Ovary (tissue), 9 donors: ENCODE results near the gene CHN2. TPM values are rescaled to one million over a fixed set of nuclear protein-coding genes. Genes with fewer than 3 reads are reported as not detected.
A peak's percentile ranks its signal among the peaks of the same experiment; 100 is the strongest.

Source experiments
- DNase-seq, 5 donors: peaks; one replicate each; pipeline ENCODE4 v3.0.0-alpha.2; 2019 to 2020
- H3K27ac ChIP-seq, 2 donors: fragments of 200-600 bp; one replicate each; pipeline versions ENCODE4 v1.5.1 to v1.8.0; 2019 to 2022
- H3K27me3 ChIP-seq: fragments of 200-600 bp; one replicate; pipeline ENCODE4 v1.8.0; 2022
- H3K36me3 ChIP-seq: fragments of 200-600 bp; sonication (generic); one replicate; pipeline ENCODE4 v1.5.1; 2019
- H3K4me1 ChIP-seq: one replicate; pipeline ENCODE4 v1.8.1; 2013; ENCODE audit warnings: mild to moderate bottlenecking, moderate library complexity; ENCODE audit not compliant: insufficient read depth
- H3K4me3 ChIP-seq: fragments of 200-600 bp; sonication (generic); one replicate; pipeline ENCODE4 v1.5.1; 2017
- H3K9me3 ChIP-seq, 2 donors: fragments of 200-600 bp in 1 of 2; sonication (generic) in 1 of 2; one replicate each; pipeline versions ENCODE4 v1.5.1 to v1.8.1; 2013 to 2019; ENCODE audit warnings: mild to moderate bottlenecking in 1 of 2, moderate library complexity in 1 of 2
- EP300 ChIP-seq: sonication (generic); formaldehyde crosslinking; IDR thresholded peaks from one replicate; pipeline ENCODE4 v1.6.1; 2017; ENCODE audit warnings: antibody characterized with exemption
- POLR2A ChIP-seq: fragments of 450-650 bp; IDR thresholded peaks from one replicate; pipeline ENCODE4 v1.6.1; 2017; ENCODE audit warnings: antibody characterized with exemption, mild to moderate bottlenecking, moderate library complexity
- WGBS, 3 donors: extraction: QIAGEN DNeasy Blood & Tissue Kit in 1 of 3; methylation state at CpG; one replicate each; pipeline versions ENCODE4 v1.1.5 to v1.1.7; 2013 to 2017; 5-methylcytosine and 5-hydroxymethylcytosine counted together
- intact Hi-C, 4 donors: fragments of 100-400 bp; cut with DNase I; formaldehyde crosslinking; loops; one replicate each; pipeline versions ENCODE4 v1.11.0 to v1.15.1; 2022 to 2023
- polyA plus RNA-seq, 2 donors: library from polyadenylated mRNA; stranded (reverse); fragments of 200-250 nt in 1 of 2; fragments of 350-450 nt in 1 of 2; fragmentation: Illumina TruSeq in 1 of 2; extraction: RNeasy Lipid Tissue Mini Kit (QIAGEN cat#74804) in 1 of 2; gene quantifications; one replicate each; pipeline ENCODE4 v1.2.3, GENCODE V29; 2013 to 2014
- total RNA-seq, 7 donors: library from RNA; depleted of rRNA in 2 of 7; stranded (reverse); fragments of >200 nt in 2 of 7; fragmentation: NEBNext Ultra II Directional in 3 of 7; extraction: Animal tissue kit (Norgen Biotek cat#: 25700) in 3 of 7; gene quantifications; one replicate each; pipeline versions ENCODE4 v1.1.0 to v1.2.4, GENCODE V29; 2016 to 2023
- TF ChIP-seq, protein P1 (sequence below), 3 donors: fragments of 450-650 bp in 2 of 3; fragments of 200-600 bp in 1 of 3; IDR thresholded peaks; one replicate each; pipeline versions ENCODE4 v1.5.1 to v1.8.0; 2016 to 2022; ENCODE audit warnings: antibody characterized with exemption in 3 of 3, mild to moderate bottlenecking in 1 of 3
- donor health status: DM: no; HTN: no; CAD: no; lungs with moderate emphysema.
- donor health status: DM: no; HTN: no; CAD: no.
- donor health status: Bipolar disorder and iron deficiency.
- donor health status: DM: yes; HTN: yes; CAD: no.
- donor health status: DM: no; HTN: no; CAD: no.
- donor health status: DM: yes; HTN: yes; CAD: no.

The CHN2 gene
- total and polyA plus RNA-seq, 9 donors: 17.9 to 32.6 (median 22.3) TPM

DNA sequence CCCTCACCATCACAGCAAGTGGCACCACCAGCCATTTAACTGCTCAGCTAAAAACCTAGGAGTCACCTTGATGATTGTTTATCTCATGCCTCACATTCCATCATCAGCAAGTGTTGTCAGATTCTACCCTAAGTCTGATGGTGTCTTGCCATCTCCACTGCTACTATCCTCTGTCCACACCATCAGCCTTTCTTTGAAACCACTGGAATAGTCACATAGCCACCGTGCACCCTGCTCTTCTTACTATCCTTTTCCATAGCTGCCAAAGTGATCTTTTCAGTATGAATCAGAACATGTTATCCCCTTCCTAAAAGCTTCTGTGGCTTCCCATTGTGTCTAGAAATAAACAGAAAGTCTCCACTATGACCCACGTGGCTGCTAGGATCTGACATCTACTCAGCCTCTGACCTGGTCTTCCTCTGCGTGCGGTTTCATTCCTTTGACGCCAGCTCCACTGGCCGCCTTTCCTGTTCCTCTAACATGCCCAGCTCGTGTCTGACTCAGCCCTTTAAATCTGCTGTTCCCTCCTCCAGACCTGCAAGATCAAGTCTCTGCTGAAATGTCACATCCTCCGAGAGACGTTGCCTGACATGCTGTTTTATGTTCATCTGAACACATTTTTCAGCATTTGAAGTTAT, 16.5 kb upstream of the CHN2 start:
- intact Hi-C loops: no loop called here
- Histone ChIP-seq H3K36me3 (no peaks in the 10 kb centered on the region), H3K27ac (no peak overlapping the region), H3K4me3 (no peak overlapping the region), H3K9me3 (no peaks in the 10 kb centered on the region), H3K4me1 (no peaks in the 10 kb centered on the region), H3K27me3 (no peaks in the 10 kb centered on the region)
- TF ChIP-seq POLR2A (no peak), EP300 (no peak)
- TF ChIP-seq, protein P1, sequence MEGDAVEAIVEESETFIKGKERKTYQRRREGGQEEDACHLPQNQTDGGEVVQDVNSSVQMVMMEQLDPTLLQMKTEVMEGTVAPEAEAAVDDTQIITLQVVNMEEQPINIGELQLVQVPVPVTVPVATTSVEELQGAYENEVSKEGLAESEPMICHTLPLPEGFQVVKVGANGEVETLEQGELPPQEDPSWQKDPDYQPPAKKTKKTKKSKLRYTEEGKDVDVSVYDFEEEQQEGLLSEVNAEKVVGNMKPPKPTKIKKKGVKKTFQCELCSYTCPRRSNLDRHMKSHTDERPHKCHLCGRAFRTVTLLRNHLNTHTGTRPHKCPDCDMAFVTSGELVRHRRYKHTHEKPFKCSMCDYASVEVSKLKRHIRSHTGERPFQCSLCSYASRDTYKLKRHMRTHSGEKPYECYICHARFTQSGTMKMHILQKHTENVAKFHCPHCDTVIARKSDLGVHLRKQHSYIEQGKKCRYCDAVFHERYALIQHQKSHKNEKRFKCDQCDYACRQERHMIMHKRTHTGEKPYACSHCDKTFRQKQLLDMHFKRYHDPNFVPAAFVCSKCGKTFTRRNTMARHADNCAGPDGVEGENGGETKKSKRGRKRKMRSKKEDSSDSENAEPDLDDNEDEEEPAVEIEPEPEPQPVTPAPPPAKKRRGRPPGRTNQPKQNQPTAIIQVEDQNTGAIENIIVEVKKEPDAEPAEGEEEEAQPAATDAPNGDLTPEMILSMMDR (IDR thresholded peaks at IDR 0.05): no peak
- 70 to 77% (median 71%) methylated on average over 9 of the region's 9 CpGs for WGBS, 3 donors
- DNase-seq: peak in 1 of 5 donors; percentile 23

DNA sequence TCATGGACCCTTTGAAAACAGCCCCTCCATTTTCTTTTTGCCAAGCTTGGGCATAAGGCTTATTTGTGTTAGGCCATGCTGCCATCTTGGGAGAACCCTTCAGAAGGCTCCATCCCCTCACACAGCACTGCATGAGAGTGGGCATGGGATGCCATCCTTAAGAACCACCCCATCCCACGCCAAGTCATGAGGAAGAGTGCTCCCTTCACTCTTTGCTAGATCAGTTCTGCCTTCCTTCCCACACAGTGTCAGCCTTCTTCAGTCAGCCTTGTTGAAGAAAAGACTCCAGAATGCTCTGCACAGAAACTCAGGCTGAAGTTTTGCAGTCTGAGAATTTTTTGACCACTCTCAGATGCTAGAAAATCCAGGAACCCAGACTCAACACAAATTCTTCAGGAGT, 15.5 kb upstream of the CHN2 start:
- Histone ChIP-seq H3K4me1 (no peaks in the 10 kb centered on the region), H3K27me3 (no peaks in the 10 kb centered on the region), H3K36me3 (no peaks in the 10 kb centered on the region), H3K9me3 (no peaks in the 10 kb centered on the region), H3K27ac (no peak overlapping the region), H3K4me3 (no peak overlapping the region)
- intact Hi-C loops: no loop called here
- no peak for DNase-seq
- WGBS, 3 donors: 0 to 89% (median 85%) methylated on average over 1 of the region's 1 CpG
- TF ChIP-seq, protein P1 (IDR thresholded peaks at IDR 0.05): no peak
- TF ChIP-seq POLR2A: no peak
- no peak for TF ChIP-seq EP300

DNA sequence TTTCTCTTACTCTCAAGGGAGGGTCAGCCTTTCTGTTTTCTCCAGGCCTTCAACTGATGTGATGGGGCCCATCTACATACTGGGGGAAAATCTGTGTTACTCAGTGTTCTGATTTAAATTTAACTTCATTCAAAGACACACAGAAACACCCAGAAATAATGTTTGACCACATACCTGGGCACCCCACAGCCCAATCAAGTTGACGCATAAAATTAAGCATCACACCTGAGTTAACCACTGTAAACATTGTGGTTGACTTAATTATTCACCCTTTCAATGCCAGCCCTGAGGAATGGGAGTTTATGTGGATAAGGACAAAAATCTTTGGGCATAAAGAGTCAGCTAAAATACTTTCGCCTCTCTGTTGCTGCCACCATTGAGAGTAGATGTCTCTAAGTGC, 10.0 kb upstream of the CHN2 start:
- Histone ChIP-seq H3K36me3 (no peaks in the 10 kb centered on the region), H3K27me3 (no peaks in the 10 kb centered on the region), H3K27ac (no peak overlapping the region), H3K4me3 (no peak overlapping the region), H3K4me1 (peaks cover 1% of the 10 kb centered on the region), H3K9me3 (no peaks in the 10 kb centered on the region)
- 96 to 98% (median 96%) methylated on average over 2 of the region's 2 CpGs for WGBS, 3 donors
- DNase-seq: no peak
- TF ChIP-seq EP300 (no peak), POLR2A (no peak)
- TF ChIP-seq, protein P1 (IDR thresholded peaks at IDR 0.05): no peak
- intact Hi-C loops: no loop called here

DNA sequence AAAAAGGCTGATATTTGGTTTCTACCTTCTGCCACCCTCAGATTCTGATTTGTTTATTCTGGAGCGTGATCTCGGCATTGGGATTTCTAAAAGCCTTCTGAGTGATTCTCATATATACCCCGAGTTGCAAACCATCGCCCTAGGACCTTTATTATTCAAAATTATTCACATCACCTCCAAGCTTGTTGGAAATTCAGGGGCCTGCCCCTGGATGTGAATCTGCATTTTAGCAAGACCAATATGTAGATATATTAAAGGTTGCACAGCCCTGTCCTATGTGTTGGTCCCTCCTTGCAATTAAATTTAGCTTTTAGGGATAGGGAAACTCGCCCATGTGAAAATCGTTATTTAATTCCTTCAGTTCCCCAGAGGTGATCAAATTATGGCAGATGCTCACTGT, 9.0 kb upstream of the CHN2 start:
- intact Hi-C loops: no loop called here
- Histone ChIP-seq H3K4me3 (no peak overlapping the region), H3K27me3 (no peaks in the 10 kb centered on the region), H3K27ac (no peak overlapping the region), H3K9me3 (no peaks in the 10 kb centered on the region), H3K4me1 (peaks cover 2% of the 10 kb centered on the region), H3K36me3 (no peaks in the 10 kb centered on the region)
- TF ChIP-seq, protein P1 (IDR thresholded peaks at IDR 0.05): no peak
- TF ChIP-seq EP300 (no peak), POLR2A (no peak)
- DNase-seq: no peak
- WGBS, 3 donors: 90 to 92% (median 92%) methylated on average over 6 of the region's 6 CpGs
